ENCODE data around the gene LRRC72.

DNA sequence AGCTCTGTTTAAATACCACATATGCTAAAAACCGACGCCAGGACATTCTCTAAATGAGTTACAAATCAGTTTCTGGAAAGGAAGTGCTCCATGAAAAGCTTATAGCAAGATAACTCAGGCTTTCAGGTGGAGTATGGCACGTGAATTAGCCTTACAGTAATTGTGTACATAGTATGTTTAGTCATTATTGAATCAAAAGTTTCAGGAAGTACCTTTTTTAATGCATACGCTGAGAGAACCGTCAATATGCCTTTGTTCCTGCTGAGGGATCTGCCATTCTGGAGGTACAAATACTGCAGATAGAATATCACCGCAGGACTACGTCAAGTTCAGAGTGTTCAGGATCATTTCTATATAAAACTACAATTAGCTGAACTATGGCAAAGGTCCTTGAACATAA lies 73.2 kb downstream of the LRRC72 start:
- no peak for TF ChIP-seq EZH2 (IDR thresholded peaks at IDR 0.05; ENCODE audit: borderline replicate concordance)
- TF ChIP-seq, protein P1, sequence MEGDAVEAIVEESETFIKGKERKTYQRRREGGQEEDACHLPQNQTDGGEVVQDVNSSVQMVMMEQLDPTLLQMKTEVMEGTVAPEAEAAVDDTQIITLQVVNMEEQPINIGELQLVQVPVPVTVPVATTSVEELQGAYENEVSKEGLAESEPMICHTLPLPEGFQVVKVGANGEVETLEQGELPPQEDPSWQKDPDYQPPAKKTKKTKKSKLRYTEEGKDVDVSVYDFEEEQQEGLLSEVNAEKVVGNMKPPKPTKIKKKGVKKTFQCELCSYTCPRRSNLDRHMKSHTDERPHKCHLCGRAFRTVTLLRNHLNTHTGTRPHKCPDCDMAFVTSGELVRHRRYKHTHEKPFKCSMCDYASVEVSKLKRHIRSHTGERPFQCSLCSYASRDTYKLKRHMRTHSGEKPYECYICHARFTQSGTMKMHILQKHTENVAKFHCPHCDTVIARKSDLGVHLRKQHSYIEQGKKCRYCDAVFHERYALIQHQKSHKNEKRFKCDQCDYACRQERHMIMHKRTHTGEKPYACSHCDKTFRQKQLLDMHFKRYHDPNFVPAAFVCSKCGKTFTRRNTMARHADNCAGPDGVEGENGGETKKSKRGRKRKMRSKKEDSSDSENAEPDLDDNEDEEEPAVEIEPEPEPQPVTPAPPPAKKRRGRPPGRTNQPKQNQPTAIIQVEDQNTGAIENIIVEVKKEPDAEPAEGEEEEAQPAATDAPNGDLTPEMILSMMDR (IDR thresholded peaks at IDR 0.05; ENCODE audit: poor library complexity): no peak

All from hepatocyte (in vitro differentiated cells).